Activated B cell treated with CpG ODN at 0.5 μM for 24 hours (primary cell): Measurements from ENCODE around the gene NUDT21. TPM values are rescaled to one million over a fixed set of nuclear protein-coding genes. Genes with fewer than 3 reads are reported as not detected.

Source experiments
- ATAC-seq: fragments of 200-7000 bp; cut with Tn5 transposase; one replicate; pipeline ENCODE4 v1.10.0; 2021; ENCODE audit warnings: low read depth, mild to moderate bottlenecking, moderate library complexity
- CTCF ChIA-PET: fragments of 350-600 bp; sonication (Branson Sonifier 250); formaldehyde crosslinking; loops from one replicate; lab custom pipeline; 2021; ENCODE audit warnings: antibody characterized with exemption; lab: Charles Lee
- POLR2A ChIA-PET: fragments of 350-600 bp; sonication (Branson Sonifier 250); formaldehyde crosslinking; loops from one replicate; lab custom pipeline; 2021; ENCODE audit warnings: antibody characterized with exemption; lab: Charles Lee
- DNase-seq: peaks from one replicate; pipeline ENCODE4 v3.0.0; 2022
- H3K27ac Mint-ChIP-seq: one replicate; pipeline ENCODE4 v1.8.0; 2020; ENCODE audit warnings: mixed read lengths
- H3K27me3 Mint-ChIP-seq: one replicate; pipeline ENCODE4 v1.8.0; 2021; ENCODE audit warnings: mixed read lengths
- H3K36me3 Mint-ChIP-seq: one replicate; pipeline ENCODE4 v1.8.0; 2021; ENCODE audit warnings: low read depth, mixed read lengths
- H3K4me1 Mint-ChIP-seq: one replicate; pipeline ENCODE4 v1.8.0; 2021; ENCODE audit warnings: mixed read lengths
- H3K4me3 Mint-ChIP-seq: one replicate; pipeline ENCODE4 v1.8.0; 2020; ENCODE audit warnings: mild to moderate bottlenecking, mixed read lengths
- H3K9me3 Mint-ChIP-seq: one replicate; pipeline ENCODE4 v1.8.0; 2020; ENCODE audit warnings: mixed read lengths
- CTCF ChIP-seq: fragments of 200-600 bp; IDR thresholded peaks from one replicate; pipeline ENCODE4 v1.8.0; 2022; ENCODE audit warnings: antibody characterized with exemption, mild to moderate bottlenecking
- intact Hi-C: fragments of 100-400 bp; cut with micrococcal nuclease; formaldehyde crosslinking; loops from one replicate; pipeline ENCODE4 v1.15.1; 2024
- total RNA-seq: library from RNA; stranded (reverse); gene quantifications from 2 replicates; pipeline ENCODE4 v1.2.3, GENCODE V29; 2022

The NUDT21 gene
- total RNA-seq, 1 donor from 2014 or later = 111 TPM

- ChIA-PET CTCF (no interaction called here), POLR2A (no interaction called here)
- ATAC-seq = no peak
- intact Hi-C loops = no loop called here
- H3K4me1 Mint-ChIP-seq = peaks cover 22% of the 10 kb centered on the region
- no peak for TF ChIP-seq CTCF
- no peak overlapping the region for H3K27ac Mint-ChIP-seq
- H3K27me3 Mint-ChIP-seq = no peaks in the 10 kb centered on the region
- DNase-seq = no peak
- peaks cover 71% of the 10 kb centered on the region for H3K36me3 Mint-ChIP-seq
- no peaks in the 10 kb centered on the region for H3K9me3 Mint-ChIP-seq
- H3K4me3 Mint-ChIP-seq = no peak overlapping the region
These were observed 40.0 kb downstream of the NUDT21 start for GRCh38 chr16:56411123-56411522.

GRCh38 chr16:56409195-56409594 is 41.9 kb downstream of the NUDT21 start:
- intact Hi-C loops = no loop called here
- DNase-seq (no peak), ATAC-seq (no peak)
- H3K4me3 Mint-ChIP-seq = no peak overlapping the region
- ChIA-PET CTCF (no interaction called here), POLR2A (no interaction called here)
- H3K27me3 Mint-ChIP-seq = no peaks in the 10 kb centered on the region
- H3K36me3 Mint-ChIP-seq = peaks cover 76% of the 10 kb centered on the region
- TF ChIP-seq CTCF = no peak
- H3K4me1 Mint-ChIP-seq = peaks cover 7% of the 10 kb centered on the region
- H3K9me3 Mint-ChIP-seq = no peaks in the 10 kb centered on the region
- H3K27ac Mint-ChIP-seq = no peak overlapping the region

GRCh38 chr16:56408379-56409098 is 42.6 kb downstream of the NUDT21 start:
- CTCF ChIA-PET = no interaction called here
- peaks cover 74% of the 10 kb centered on the region for H3K36me3 Mint-ChIP-seq

GRCh38 chr16:56405977-56406672 is 45.0 kb downstream of the NUDT21 start:
- H3K4me1 Mint-ChIP-seq = peaks cover 2% of the 10 kb centered on the region
- peaks cover 71% of the 10 kb centered on the region for H3K36me3 Mint-ChIP-seq
- TF ChIP-seq CTCF = no peak
- H3K4me3 Mint-ChIP-seq = no peak overlapping the region
- no peak overlapping the region for H3K27ac Mint-ChIP-seq
- intact Hi-C loops = loop anchor here (1.0 kb wide), 1 partner anchor 18 kb away; no protein-coding TSS in a partner anchor
- ATAC-seq (no peak), DNase-seq (no peak)
- ChIA-PET CTCF (interaction anchor here (1.1 kb wide), 1 partner anchor 18 kb away, joined by 3 read pairs; no protein-coding TSS in a partner anchor), POLR2A (interaction anchor here (0.7 to 1.0 kb wide), 2 partner anchors 14 to 15 kb away, joined by 3 to 4 read pairs; no protein-coding TSS in a partner anchor)
- no peaks in the 10 kb centered on the region for H3K27me3 Mint-ChIP-seq
- no peaks in the 10 kb centered on the region for H3K9me3 Mint-ChIP-seq

More at GRCh38 chr16:56408379-56409098, 42.6 kb downstream of the NUDT21 start:
- POLR2A ChIA-PET = no interaction called here
- TF ChIP-seq CTCF = no peak
- peaks cover 4% of the 10 kb centered on the region for H3K4me1 Mint-ChIP-seq
- H3K27ac Mint-ChIP-seq = peak overlapping the region; percentile 2
- no peaks in the 10 kb centered on the region for H3K9me3 Mint-ChIP-seq
- intact Hi-C loops = no loop called here
- no peaks in the 10 kb centered on the region for H3K27me3 Mint-ChIP-seq
- DNase-seq = no peak
- no peak overlapping the region for H3K4me3 Mint-ChIP-seq
- ATAC-seq = no peak

- no peak overlapping the region for H3K4me3 Mint-ChIP-seq
- peak; percentile 70 for ATAC-seq
- TF ChIP-seq CTCF = no peak
- ChIA-PET POLR2A (interaction anchor here (0.5 to 0.8 kb wide), 4 partner anchors 17 to 47 kb away, joined by 3 to 9 read pairs (median 4); no protein-coding TSS in a partner anchor), CTCF (interaction anchor here (1.1 to 1.4 kb wide), 4 partner anchors 18 to 301 kb away, joined by 4 to 5 read pairs (median 4); partner anchors contain the start of genes NUDT21 and OGFOD1)
- intact Hi-C loops = loop anchor here (1.0 to 2.0 kb wide), 2 partner anchors 23 to 50 kb away; partner anchors contain the start of genes AMFR, NUDT21 and OGFOD1
- H3K27ac Mint-ChIP-seq = peak overlapping the region; percentile 21
- H3K9me3 Mint-ChIP-seq = no peaks in the 10 kb centered on the region
- H3K27me3 Mint-ChIP-seq = no peaks in the 10 kb centered on the region
- peaks cover 72% of the 10 kb centered on the region for H3K36me3 Mint-ChIP-seq
- no peak for DNase-seq
- H3K4me1 Mint-ChIP-seq = peaks cover 2% of the 10 kb centered on the region
These were observed 49.6 kb downstream of the NUDT21 start for GRCh38 chr16:56401482-56401881.
